Activated T-helper 1 cell treated with anti-CD3 and anti-CD28 coated beads, Interleukin-12 subunit alpha, Interleukin-12 subunit beta, Interleukin-2, Interleukin-4 antibody, amounts not matched to agents 30 ng/mL and 10 ng/mL and 1 ng/mL, durations not matched to agents 14 hours and 24 hours and 36 hours (primary cell): Measurements from ENCODE around the gene CDH1. TPM values are rescaled to one million over a fixed set of nuclear protein-coding genes. Genes with fewer than 3 reads are reported as not detected.
A peak's percentile ranks its signal among the peaks of the same experiment; 100 is the strongest.
"Not testable (repeated sequence)": the region's sequence is repeated elsewhere in the genome, so short reads cannot be mapped to it uniquely, and the experiment has no call there.

Experiments used
- DNase-seq: peaks from one replicate; pipeline ENCODE4 v3.0.0; 2021; ENCODE audit warnings: low spot score
- H3K27ac Mint-ChIP-seq: one replicate; pipeline ENCODE4 v1.8.0; 2021; ENCODE audit warnings: mild to moderate bottlenecking, mixed read lengths
- H3K27me3 Mint-ChIP-seq: one replicate; pipeline ENCODE4 v1.8.0; 2022; ENCODE audit warnings: mild to moderate bottlenecking, moderate library complexity, mixed read lengths; ENCODE audit not compliant: insufficient read depth
- H3K36me3 Mint-ChIP-seq: one replicate; pipeline ENCODE4 v1.8.0; 2021; ENCODE audit warnings: low read depth, mixed read lengths
- H3K4me1 Mint-ChIP-seq: one replicate; pipeline ENCODE4 v1.8.0; 2021; ENCODE audit warnings: low read depth, mixed read lengths
- H3K4me3 Mint-ChIP-seq: one replicate; pipeline ENCODE4 v1.8.0; 2021; ENCODE audit warnings: mild to moderate bottlenecking, moderate library complexity, mixed read lengths
- H3K9me3 Mint-ChIP-seq: one replicate; pipeline ENCODE4 v1.8.0; 2021; ENCODE audit warnings: mixed read lengths
- intact Hi-C: fragments of 100-400 bp; cut with micrococcal nuclease; formaldehyde crosslinking; loops from one replicate; pipeline ENCODE4 v1.15.1; 2024
- total RNA-seq: library from RNA; stranded (reverse); gene quantifications from 2 replicates; pipeline ENCODE4 v1.2.3, GENCODE V29; 2022

Gene CDH1
- total RNA-seq, 1 donor from 2014 or later = 2.2 TPM

GRCh38 chr16:68715471-68715870 lies 21.6 kb upstream of the CDH1 start:
- intact Hi-C loops = no loop called here
- H3K36me3 Mint-ChIP-seq = no peaks in the 10 kb centered on the region
- H3K4me1 Mint-ChIP-seq = peaks cover 21% of the 10 kb centered on the region
- no peaks in the 10 kb centered on the region for H3K9me3 Mint-ChIP-seq
- H3K27ac Mint-ChIP-seq = no peak overlapping the region
- H3K4me3 Mint-ChIP-seq = no peak overlapping the region
- DNase-seq = no peak
- H3K27me3 Mint-ChIP-seq = peaks cover 5% of the 10 kb centered on the region

GRCh38 chr16:68716516-68716915 lies 20.6 kb upstream of the CDH1 start:
- intact Hi-C loops, H3K36me3 Mint-ChIP-seq, H3K4me3 Mint-ChIP-seq, H3K27ac Mint-ChIP-seq, DNase-seq, H3K27me3 Mint-ChIP-seq, H3K9me3 Mint-ChIP-seq: not testable (repeated sequence)
- peaks cover 21% of the 10 kb centered on the region for H3K4me1 Mint-ChIP-seq

GRCh38 chr16:68717684-68718083 lies 19.4 kb upstream of the CDH1 start:
- H3K36me3 Mint-ChIP-seq = no peaks in the 10 kb centered on the region
- H3K27me3 Mint-ChIP-seq = peaks cover 2% of the 10 kb centered on the region
- no peak overlapping the region for H3K27ac Mint-ChIP-seq
- peaks cover 18% of the 10 kb centered on the region for H3K4me1 Mint-ChIP-seq
- H3K9me3 Mint-ChIP-seq = no peaks in the 10 kb centered on the region
- intact Hi-C loops = no loop called here
- no peak overlapping the region for H3K4me3 Mint-ChIP-seq
- DNase-seq = no peak

GRCh38 chr16:68718590-68718989 lies 18.5 kb upstream of the CDH1 start:
- H3K4me1 Mint-ChIP-seq = peaks cover 18% of the 10 kb centered on the region
- intact Hi-C loops = no loop called here

GRCh38 chr16:68719993-68720489 lies 17.1 kb upstream of the CDH1 start:
- Mint-ChIP-seq H3K27ac (peak overlapping the region; percentile 45), H3K4me3 (no peak overlapping the region), H3K4me1 (peaks cover 18% of the 10 kb centered on the region), H3K9me3 (no peaks in the 10 kb centered on the region), H3K27me3 (no peaks in the 10 kb centered on the region), H3K36me3 (no peaks in the 10 kb centered on the region)
- DNase-seq = peak; percentile 7
- intact Hi-C loops = loop anchor here (1.0 to 2.0 kb wide), 3 partner anchors 17 to 36 kb away; partner anchors contain the start of gene CDH1

More at GRCh38 chr16:68718590-68718989, 18.5 kb upstream of the CDH1 start:
- no peaks in the 10 kb centered on the region for H3K9me3 Mint-ChIP-seq
- H3K27ac Mint-ChIP-seq = no peak overlapping the region
- no peak for DNase-seq
- no peaks in the 10 kb centered on the region for H3K27me3 Mint-ChIP-seq
- no peaks in the 10 kb centered on the region for H3K36me3 Mint-ChIP-seq
- no peak overlapping the region for H3K4me3 Mint-ChIP-seq

- intact Hi-C loops = no loop called here
- peaks cover 18% of the 10 kb centered on the region for H3K4me1 Mint-ChIP-seq
- H3K36me3 Mint-ChIP-seq = no peaks in the 10 kb centered on the region
- H3K4me3 Mint-ChIP-seq = no peak overlapping the region
- no peak for DNase-seq
- H3K9me3 Mint-ChIP-seq = no peaks in the 10 kb centered on the region
- H3K27me3 Mint-ChIP-seq = peaks cover 3% of the 10 kb centered on the region
- H3K27ac Mint-ChIP-seq = no peak overlapping the region
These were observed 14.7 kb upstream of the CDH1 start for GRCh38 chr16:68722119-68723024.

DNA sequence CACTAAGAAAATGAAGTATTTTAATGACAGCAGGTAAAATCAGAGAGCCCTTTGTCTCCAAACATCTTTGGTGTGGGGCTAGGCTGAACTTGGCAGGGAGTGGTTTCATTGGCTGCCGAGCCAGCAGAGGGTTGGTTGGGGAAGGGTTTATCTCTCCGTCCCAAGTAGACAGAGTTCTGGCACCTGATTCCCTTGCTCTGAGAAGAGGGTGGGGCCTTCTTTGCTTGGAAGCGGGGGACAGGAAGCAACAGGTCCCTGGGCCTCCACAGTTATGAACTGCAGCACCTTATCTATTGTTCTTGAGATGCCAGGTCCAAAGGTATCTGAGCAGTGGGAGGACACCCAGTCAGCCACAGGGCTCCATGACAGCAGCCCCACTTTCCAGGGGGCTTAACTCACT lies 12.3 kb upstream of the CDH1 start:
- Mint-ChIP-seq H3K4me1 (peaks cover 13% of the 10 kb centered on the region), H3K4me3 (no peak overlapping the region), H3K36me3 (no peaks in the 10 kb centered on the region), H3K27ac (no peak overlapping the region), H3K9me3 (no peaks in the 10 kb centered on the region), H3K27me3 (peaks cover 9% of the 10 kb centered on the region)
- no peak for DNase-seq
- intact Hi-C loops = no loop called here

- peaks cover 21% of the 10 kb centered on the region for H3K27me3 Mint-ChIP-seq
- H3K4me3 Mint-ChIP-seq = no peak overlapping the region
- no peaks in the 10 kb centered on the region for H3K9me3 Mint-ChIP-seq
- H3K27ac Mint-ChIP-seq = no peak overlapping the region
- H3K36me3 Mint-ChIP-seq = no peaks in the 10 kb centered on the region
- intact Hi-C loops = no loop called here
- H3K4me1 Mint-ChIP-seq = no peaks in the 10 kb centered on the region
- no peak for DNase-seq
These were observed 8.6 kb upstream of the CDH1 start for GRCh38 chr16:68728523-68728922.

- DNase-seq = no peak
- H3K4me1 Mint-ChIP-seq = no peaks in the 10 kb centered on the region
- H3K27ac Mint-ChIP-seq = no peak overlapping the region
These were observed 5.5 kb upstream of the CDH1 start for GRCh38 chr16:68731637-68732036.

GRCh38 chr16:68732042-68732680 lies 4.9 kb upstream of the CDH1 start:
- intact Hi-C loops = no loop called here

More at GRCh38 chr16:68731637-68732036, 5.5 kb upstream of the CDH1 start:
- Mint-ChIP-seq H3K36me3 (no peaks in the 10 kb centered on the region), H3K4me3 (no peak overlapping the region), H3K27me3 (peaks cover 36% of the 10 kb centered on the region), H3K9me3 (no peaks in the 10 kb centered on the region)
- intact Hi-C loops = no loop called here

DNA sequence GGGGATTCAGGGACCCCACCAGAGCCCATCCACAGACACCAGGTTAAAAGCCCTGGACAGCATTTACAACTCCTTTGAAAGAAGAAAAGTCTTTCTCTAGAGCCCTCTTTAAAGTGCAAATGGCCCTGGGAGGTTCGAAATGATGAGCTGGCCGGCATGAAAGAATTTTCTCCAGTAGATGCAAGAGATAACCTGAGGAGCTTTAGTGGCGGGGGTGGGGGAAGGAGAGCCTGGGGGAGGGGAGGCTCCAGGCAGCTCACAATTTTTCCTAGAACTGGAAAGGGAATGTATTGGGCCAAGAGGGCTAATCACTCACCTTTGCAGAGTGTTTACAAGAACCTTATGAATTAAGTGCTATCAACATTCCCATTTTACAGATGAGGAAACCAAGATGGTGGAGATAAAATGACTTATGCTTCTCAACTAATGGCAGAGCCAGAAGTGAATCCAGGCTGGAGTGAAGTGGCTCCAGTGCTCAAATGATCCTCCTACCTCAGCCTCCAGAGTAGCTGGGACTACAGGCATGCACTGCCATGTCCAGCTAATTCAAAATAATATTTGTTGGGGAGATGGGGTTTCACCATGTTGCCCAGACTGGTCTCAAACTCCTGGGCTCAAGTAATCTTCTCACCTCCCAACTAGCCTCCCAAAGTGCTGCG lies 4.2 kb upstream of the CDH1 start:
- Mint-ChIP-seq H3K4me3 (no peak overlapping the region), H3K9me3 (no peaks in the 10 kb centered on the region), H3K36me3 (peaks cover 1% of the 10 kb centered on the region), H3K4me1 (no peaks in the 10 kb centered on the region), H3K27me3 (peaks cover 39% of the 10 kb centered on the region), H3K27ac (no peak overlapping the region)
- DNase-seq = no peak
- intact Hi-C loops = no loop called here

More at GRCh38 chr16:68732042-68732680, 4.9 kb upstream of the CDH1 start:
- Mint-ChIP-seq H3K36me3 (peaks cover 1% of the 10 kb centered on the region), H3K9me3 (no peaks in the 10 kb centered on the region), H3K27me3 (peaks cover 39% of the 10 kb centered on the region), H3K27ac (no peak overlapping the region), H3K4me1 (no peaks in the 10 kb centered on the region), H3K4me3 (no peak overlapping the region)
- no peak for DNase-seq

- Mint-ChIP-seq H3K36me3 (peaks cover 1% of the 10 kb centered on the region), H3K4me1 (no peaks in the 10 kb centered on the region), H3K9me3 (no peaks in the 10 kb centered on the region), H3K27ac (no peak overlapping the region), H3K27me3 (peaks cover 42% of the 10 kb centered on the region), H3K4me3 (no peak overlapping the region)
- DNase-seq = no peak
- intact Hi-C loops = no loop called here
These were observed 3.5 kb upstream of the CDH1 start for GRCh38 chr16:68733570-68733969.

- DNase-seq = no peak
- no peak overlapping the region for H3K4me3 Mint-ChIP-seq
- peaks cover 1% of the 10 kb centered on the region for H3K36me3 Mint-ChIP-seq
- H3K27ac Mint-ChIP-seq = no peak overlapping the region
- H3K9me3 Mint-ChIP-seq = no peaks in the 10 kb centered on the region
- peaks cover 39% of the 10 kb centered on the region for H3K27me3 Mint-ChIP-seq
- intact Hi-C loops = no loop called here
- H3K4me1 Mint-ChIP-seq = peaks cover under 1% of the 10 kb centered on the region
These were observed 2.3 kb upstream of the CDH1 start for GRCh38 chr16:68734782-68735181.
